ENCODE data around the gene KISS1R.

KISS1R gene

GRCh38 chr19:881385-882071 is 35.6 kb upstream of the KISS1R start:
- Histone ChIP-seq H3K27me3 (ENCODE audit: insufficient read depth, low read length, poor library complexity, severe bottlenecking) (no peaks in the 10 kb centered on the region), H2AFZ (ENCODE audit: low read length) (no peak overlapping the region), H3K9me2 (replicated peaks; ENCODE audit: low read depth, low read length) (no peaks in the 10 kb centered on the region), H3F3A (ENCODE audit: low read depth) (no peaks in the 10 kb centered on the region), H3K4me2 (ENCODE audit: low read depth, low read length, poor library complexity, severe bottlenecking) (no peak overlapping the region), H3K36me3 (ENCODE audit: insufficient read depth, low read length) (no peaks in the 10 kb centered on the region; the same call in 1 of the 2 replicates), H3K9ac (ENCODE audit: low read depth, low read length, poor library complexity, severe bottlenecking) (no peak overlapping the region), H3K4me1 (ENCODE audit: insufficient read depth, low read length, poor library complexity, severe bottlenecking) (no peaks in the 10 kb centered on the region), H4K20me1 (ENCODE audit: insufficient read depth, low read length, poor library complexity, severe bottlenecking) (no peaks in the 10 kb centered on the region), H3K9me3 (ENCODE audit: insufficient read depth, low read depth, low read length) (no peaks in the 10 kb centered on the region), H3K79me2 (ENCODE audit: insufficient read depth, low read length) (no peaks in the 10 kb centered on the region), H3K4me3 (ENCODE audit: low read length, poor library complexity, severe bottlenecking) (no peak overlapping the region)
- no peak for TF ChIP-seq EZH2phosphoT487 (IDR thresholded peaks at IDR 0.05; ENCODE audit: borderline replicate concordance)
- TF ChIP-seq, protein P1, sequence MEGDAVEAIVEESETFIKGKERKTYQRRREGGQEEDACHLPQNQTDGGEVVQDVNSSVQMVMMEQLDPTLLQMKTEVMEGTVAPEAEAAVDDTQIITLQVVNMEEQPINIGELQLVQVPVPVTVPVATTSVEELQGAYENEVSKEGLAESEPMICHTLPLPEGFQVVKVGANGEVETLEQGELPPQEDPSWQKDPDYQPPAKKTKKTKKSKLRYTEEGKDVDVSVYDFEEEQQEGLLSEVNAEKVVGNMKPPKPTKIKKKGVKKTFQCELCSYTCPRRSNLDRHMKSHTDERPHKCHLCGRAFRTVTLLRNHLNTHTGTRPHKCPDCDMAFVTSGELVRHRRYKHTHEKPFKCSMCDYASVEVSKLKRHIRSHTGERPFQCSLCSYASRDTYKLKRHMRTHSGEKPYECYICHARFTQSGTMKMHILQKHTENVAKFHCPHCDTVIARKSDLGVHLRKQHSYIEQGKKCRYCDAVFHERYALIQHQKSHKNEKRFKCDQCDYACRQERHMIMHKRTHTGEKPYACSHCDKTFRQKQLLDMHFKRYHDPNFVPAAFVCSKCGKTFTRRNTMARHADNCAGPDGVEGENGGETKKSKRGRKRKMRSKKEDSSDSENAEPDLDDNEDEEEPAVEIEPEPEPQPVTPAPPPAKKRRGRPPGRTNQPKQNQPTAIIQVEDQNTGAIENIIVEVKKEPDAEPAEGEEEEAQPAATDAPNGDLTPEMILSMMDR (conservative IDR thresholded peaks at IDR 0.05; ENCODE audit: low read length), result no peak

- Histone ChIP-seq H3K36me3 (ENCODE audit: insufficient read depth, low read length) (no peaks in the 10 kb centered on the region; the same call in 1 of the 2 replicates), H3K4me2 (ENCODE audit: low read depth, low read length, poor library complexity, severe bottlenecking) (no peak overlapping the region), H3K9me2 (replicated peaks; ENCODE audit: low read depth, low read length) (no peaks in the 10 kb centered on the region), H3K27me3 (ENCODE audit: insufficient read depth, low read length, poor library complexity, severe bottlenecking) (no peaks in the 10 kb centered on the region), H3K9me3 (ENCODE audit: insufficient read depth, low read depth, low read length) (no peaks in the 10 kb centered on the region), H3K4me3 (ENCODE audit: low read length, poor library complexity, severe bottlenecking) (no peak overlapping the region), H3K79me2 (ENCODE audit: insufficient read depth, low read length) (no peaks in the 10 kb centered on the region), H2AFZ (ENCODE audit: low read length) (no peak overlapping the region), H3F3A (ENCODE audit: low read depth) (no peaks in the 10 kb centered on the region), H4K20me1 (ENCODE audit: insufficient read depth, low read length, poor library complexity, severe bottlenecking) (no peaks in the 10 kb centered on the region), H3K9ac (ENCODE audit: low read depth, low read length, poor library complexity, severe bottlenecking) (no peak overlapping the region), H3K4me1 (ENCODE audit: insufficient read depth, low read length, poor library complexity, severe bottlenecking) (no peaks in the 10 kb centered on the region)
- TF ChIP-seq, protein P1 (conservative IDR thresholded peaks at IDR 0.05; ENCODE audit: low read length), result no peak
- TF ChIP-seq EZH2phosphoT487 (IDR thresholded peaks at IDR 0.05; ENCODE audit: borderline replicate concordance), result no peak
Observed at GRCh38 chr19:882871-883497, 34.1 kb upstream of the KISS1R start.

GRCh38 chr19:883661-884211 is 33.4 kb upstream of the KISS1R start:
- H3K27me3 ChIP-seq (ENCODE audit: insufficient read depth, low read length, poor library complexity, severe bottlenecking), result no peaks in the 10 kb centered on the region
- no peaks in the 10 kb centered on the region for H3K9me3 ChIP-seq (ENCODE audit: insufficient read depth, low read depth, low read length)
- no peaks in the 10 kb centered on the region for H3F3A ChIP-seq (ENCODE audit: low read depth)
- H2AFZ ChIP-seq (ENCODE audit: low read length), result no peak overlapping the region
- no peak overlapping the region for H3K9ac ChIP-seq (ENCODE audit: low read depth, low read length, poor library complexity, severe bottlenecking)
- no peaks in the 10 kb centered on the region for H3K4me1 ChIP-seq (ENCODE audit: insufficient read depth, low read length, poor library complexity, severe bottlenecking)
- no peak overlapping the region for H3K4me3 ChIP-seq (ENCODE audit: low read length, poor library complexity, severe bottlenecking)
- TF ChIP-seq, protein P1 (conservative IDR thresholded peaks at IDR 0.05; ENCODE audit: low read length), result no peak
- no peak for TF ChIP-seq EZH2phosphoT487 (IDR thresholded peaks at IDR 0.05; ENCODE audit: borderline replicate concordance)
- peaks cover 2% of the 10 kb centered on the region; the same call in 1 of the 2 replicates for H3K36me3 ChIP-seq (ENCODE audit: insufficient read depth, low read length)
- no peaks in the 10 kb centered on the region for H3K9me2 ChIP-seq (replicated peaks; ENCODE audit: low read depth, low read length)
- no peaks in the 10 kb centered on the region for H4K20me1 ChIP-seq (ENCODE audit: insufficient read depth, low read length, poor library complexity, severe bottlenecking)
- H3K79me2 ChIP-seq (ENCODE audit: insufficient read depth, low read length), result no peaks in the 10 kb centered on the region
- H3K4me2 ChIP-seq (ENCODE audit: low read depth, low read length, poor library complexity, severe bottlenecking), result no peak overlapping the region
